Left ventricle myocardium inferior (tissue), 1 donor: ENCODE measurements around the gene BOD1L1. TPM values are rescaled to one million over a fixed set of nuclear protein-coding genes. Genes with fewer than 3 reads are reported as not detected.
A peak's percentile ranks its signal among the peaks of the same experiment; 100 is the strongest.

ENCODE experiments used
- DNase-seq: peaks from one replicate; pipeline ENCODE4 v3.0.0-alpha.2; 2020
- H3K27ac ChIP-seq: fragments of 200-600 bp; replicated peaks from 2 replicates; pipeline ENCODE4 v1.8.0; 2021
- H3K27me3 ChIP-seq: fragments of 200-600 bp; 2 replicates; pipeline ENCODE4 v1.8.0; 2021; ENCODE audit warnings: low read depth
- H3K36me3 ChIP-seq: fragments of 200-600 bp; 2 replicates; pipeline ENCODE4 v1.8.0; 2021
- H3K4me1 ChIP-seq: fragments of 200-600 bp; 2 replicates; pipeline ENCODE4 v1.8.0; 2021
- H3K4me3 ChIP-seq: fragments of 200-600 bp; 2 replicates; pipeline ENCODE4 v1.8.0; 2021; ENCODE audit warnings: mild to moderate bottlenecking, moderate library complexity
- H3K9me3 ChIP-seq: fragments of 200-600 bp; replicated peaks from 2 replicates; pipeline ENCODE4 v1.8.0; 2021
- intact Hi-C: fragments of 100-400 bp; cut with micrococcal nuclease; formaldehyde crosslinking; loops from one replicate; pipeline ENCODE4 v1.11.0; 2022
- total RNA-seq: library from RNA; stranded (reverse); fragmentation: NEBNext Ultra II Directional; extraction: Animal tissue kit (Norgen Biotek cat#: 25700); gene quantifications from one replicate; pipeline ENCODE4 v1.2.1, GENCODE V29; 2021
- TF ChIP-seq, protein P1 (sequence below): fragments of 200-600 bp; IDR thresholded peaks from 2 replicates; pipeline ENCODE4 v1.8.0; 2021; ENCODE audit warnings: antibody characterized with exemption, mild to moderate bottlenecking, borderline replicate concordance
- donor health status: DM: no; HTN: yes; CAD: no; lungs with severe emphysema.

BOD1L1 gene
- total RNA-seq, 1 donor from 2014 or later = 17.9 TPM

GRCh38 chr4:13633671-13634070 lies 6.1 kb upstream of the BOD1L1 start:
- Histone ChIP-seq H3K9me3 (no peaks in the 10 kb centered on the region), H3K4me3 (no peak overlapping the region), H3K27me3 (no peaks in the 10 kb centered on the region), H3K4me1 (peaks cover 12% of the 10 kb centered on the region), H3K36me3 (no peaks in the 10 kb centered on the region), H3K27ac (no peak overlapping the region)
- TF ChIP-seq, protein P1, sequence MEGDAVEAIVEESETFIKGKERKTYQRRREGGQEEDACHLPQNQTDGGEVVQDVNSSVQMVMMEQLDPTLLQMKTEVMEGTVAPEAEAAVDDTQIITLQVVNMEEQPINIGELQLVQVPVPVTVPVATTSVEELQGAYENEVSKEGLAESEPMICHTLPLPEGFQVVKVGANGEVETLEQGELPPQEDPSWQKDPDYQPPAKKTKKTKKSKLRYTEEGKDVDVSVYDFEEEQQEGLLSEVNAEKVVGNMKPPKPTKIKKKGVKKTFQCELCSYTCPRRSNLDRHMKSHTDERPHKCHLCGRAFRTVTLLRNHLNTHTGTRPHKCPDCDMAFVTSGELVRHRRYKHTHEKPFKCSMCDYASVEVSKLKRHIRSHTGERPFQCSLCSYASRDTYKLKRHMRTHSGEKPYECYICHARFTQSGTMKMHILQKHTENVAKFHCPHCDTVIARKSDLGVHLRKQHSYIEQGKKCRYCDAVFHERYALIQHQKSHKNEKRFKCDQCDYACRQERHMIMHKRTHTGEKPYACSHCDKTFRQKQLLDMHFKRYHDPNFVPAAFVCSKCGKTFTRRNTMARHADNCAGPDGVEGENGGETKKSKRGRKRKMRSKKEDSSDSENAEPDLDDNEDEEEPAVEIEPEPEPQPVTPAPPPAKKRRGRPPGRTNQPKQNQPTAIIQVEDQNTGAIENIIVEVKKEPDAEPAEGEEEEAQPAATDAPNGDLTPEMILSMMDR = no peak
- no peak for DNase-seq
- intact Hi-C loops = no loop called here

GRCh38 chr4:13627178-13627605 lies 333 bp downstream of the BOD1L1 start:
- H3K36me3 ChIP-seq = no peaks in the 10 kb centered on the region
- H3K27ac ChIP-seq = peak overlapping the region; percentile 95
- TF ChIP-seq, protein P1 = no peak
- H3K9me3 ChIP-seq = no peaks in the 10 kb centered on the region
- H3K27me3 ChIP-seq = no peaks in the 10 kb centered on the region
- intact Hi-C loops = no loop called here
- H3K4me3 ChIP-seq = peak overlapping the region; percentile 94
- DNase-seq = no peak
- H3K4me1 ChIP-seq = peaks cover 59% of the 10 kb centered on the region

DNA sequence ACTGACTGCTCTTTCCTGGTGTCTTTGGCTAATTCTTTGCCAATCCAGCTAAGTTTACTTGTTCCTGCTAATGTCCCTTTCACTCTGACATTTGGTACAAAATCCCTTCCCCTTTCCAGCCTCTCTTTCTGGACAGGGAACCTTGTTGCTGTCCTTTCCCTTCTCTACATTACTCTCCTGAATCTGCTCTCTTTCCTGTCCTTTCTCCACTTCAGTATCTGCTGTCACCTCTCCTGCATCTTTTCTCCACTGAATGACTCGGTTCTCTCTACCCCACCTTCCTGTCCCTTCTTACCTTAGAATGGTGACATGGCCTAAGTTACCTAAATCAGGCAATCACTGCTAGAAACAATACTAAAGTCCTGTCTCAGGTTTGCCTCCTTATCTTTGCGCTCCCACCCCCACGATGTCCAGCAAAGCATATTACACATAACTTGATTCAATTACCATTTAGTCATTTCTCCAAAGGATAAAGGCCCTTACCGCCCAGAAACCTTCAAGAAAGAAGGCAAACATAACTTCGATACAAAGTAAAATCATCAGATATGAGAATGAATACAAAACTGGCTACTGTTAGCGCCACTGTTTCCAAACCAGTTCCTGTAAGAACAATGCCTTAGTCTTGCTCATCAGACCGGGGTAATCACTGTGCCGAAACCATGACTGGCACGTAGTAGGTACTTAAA lies 890 bp downstream of the BOD1L1 start:
- Histone ChIP-seq H3K4me3 (peak overlapping the region; percentile 94), H3K27ac (peak overlapping the region; percentile 95), H3K36me3 (no peaks in the 10 kb centered on the region), H3K27me3 (no peaks in the 10 kb centered on the region), H3K4me1 (peaks cover 65% of the 10 kb centered on the region), H3K9me3 (no peaks in the 10 kb centered on the region)
- intact Hi-C loops = no loop called here
- TF ChIP-seq, protein P1 = no peak
- DNase-seq = no peak

GRCh38 chr4:13618212-13618806 lies 9.2 kb downstream of the BOD1L1 start:
- DNase-seq = no peak
- H3K9me3 ChIP-seq = no peaks in the 10 kb centered on the region
- H3K4me1 ChIP-seq = peaks cover 36% of the 10 kb centered on the region
- no peaks in the 10 kb centered on the region for H3K27me3 ChIP-seq
- no peak overlapping the region for H3K27ac ChIP-seq
- intact Hi-C loops = no loop called here
- H3K36me3 ChIP-seq = peaks cover 57% of the 10 kb centered on the region
- TF ChIP-seq, protein P1 = no peak
- no peak overlapping the region for H3K4me3 ChIP-seq

GRCh38 chr4:13617801-13618200 lies 9.7 kb downstream of the BOD1L1 start:
- no peak for DNase-seq
- H3K9me3 ChIP-seq = no peaks in the 10 kb centered on the region
- no peak overlapping the region for H3K4me3 ChIP-seq
- H3K4me1 ChIP-seq = peaks cover 31% of the 10 kb centered on the region
- H3K27ac ChIP-seq = no peak overlapping the region
- H3K27me3 ChIP-seq = no peaks in the 10 kb centered on the region
- intact Hi-C loops = no loop called here
- TF ChIP-seq, protein P1 = no peak
- peaks cover 62% of the 10 kb centered on the region for H3K36me3 ChIP-seq
